Stimulated activated CD8-positive, alpha-beta memory T cell treated with anti-CD3 and anti-CD28 coated beads, Interleukin-7, amount 100 ng/mL, for 1 hour (primary cell): ENCODE measurements around the gene PYGM.
"Not testable (repeated sequence)": the region's sequence is repeated elsewhere in the genome, so short reads cannot be mapped to it uniquely, and the experiment has no call there.

Experiments used
- DNase-seq, 2 donors: peaks; one replicate each; pipeline ENCODE4 v3.0.0-alpha.2; 2020; ENCODE audit warnings: low read depth in 2 of 2

Gene PYGM

DNA sequence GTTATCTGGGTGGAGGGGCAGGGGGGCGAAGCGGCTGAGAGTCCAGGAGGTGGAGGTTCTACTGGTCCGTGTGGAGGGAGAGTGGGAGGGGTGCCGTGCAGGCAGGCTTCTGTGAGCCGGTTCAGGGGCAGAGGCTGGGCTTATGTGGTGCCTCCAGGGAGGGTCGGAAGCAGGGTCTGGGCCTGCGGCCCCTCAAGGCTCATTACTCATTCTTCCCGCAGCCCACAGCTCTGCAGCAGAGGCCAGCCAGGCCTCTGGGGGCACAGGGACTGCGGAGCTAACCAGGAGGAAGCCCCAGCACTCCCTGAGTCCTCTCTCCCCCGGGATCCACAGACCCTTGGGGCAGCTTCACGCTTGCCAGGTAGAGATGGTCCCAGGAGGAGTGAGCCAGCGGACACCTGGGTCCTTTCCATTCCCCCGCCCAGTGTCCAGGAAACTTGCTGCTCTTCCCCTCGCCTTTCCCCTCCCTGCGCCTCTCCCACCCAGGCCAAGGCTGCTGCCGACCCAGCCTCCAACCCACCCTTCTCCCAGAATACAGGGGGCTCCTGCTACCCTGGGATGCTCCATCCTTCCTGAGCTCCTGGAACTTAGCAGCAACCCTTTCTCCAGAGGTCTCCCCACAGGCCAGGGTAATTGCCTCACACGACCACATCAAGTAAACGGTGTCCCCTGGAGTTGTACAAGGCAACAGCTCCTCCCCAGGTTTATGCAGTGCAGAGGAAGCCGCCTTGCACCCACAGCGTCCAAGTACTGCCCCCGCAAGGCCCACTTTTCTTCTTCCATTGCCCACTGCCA is 43.1 kb downstream of the PYGM start:
- no peak for DNase-seq

- no peak for DNase-seq
Measured at GRCh38 chr11:64715756-64716472, 43.9 kb downstream of the PYGM start.

GRCh38 chr11:64715110-64715509 is 44.7 kb downstream of the PYGM start:
- DNase-seq: no peak

- no peak for DNase-seq
Measured at GRCh38 chr11:64714666-64715065, 45.1 kb downstream of the PYGM start.

- DNase-seq: no peak
Measured at GRCh38 chr11:64713781-64714363, 45.9 kb downstream of the PYGM start.

GRCh38 chr11:64713016-64713707 is 46.6 kb downstream of the PYGM start:
- no peak for DNase-seq

- no peak for DNase-seq
Measured at GRCh38 chr11:64712430-64713015, 47.3 kb downstream of the PYGM start.

DNA sequence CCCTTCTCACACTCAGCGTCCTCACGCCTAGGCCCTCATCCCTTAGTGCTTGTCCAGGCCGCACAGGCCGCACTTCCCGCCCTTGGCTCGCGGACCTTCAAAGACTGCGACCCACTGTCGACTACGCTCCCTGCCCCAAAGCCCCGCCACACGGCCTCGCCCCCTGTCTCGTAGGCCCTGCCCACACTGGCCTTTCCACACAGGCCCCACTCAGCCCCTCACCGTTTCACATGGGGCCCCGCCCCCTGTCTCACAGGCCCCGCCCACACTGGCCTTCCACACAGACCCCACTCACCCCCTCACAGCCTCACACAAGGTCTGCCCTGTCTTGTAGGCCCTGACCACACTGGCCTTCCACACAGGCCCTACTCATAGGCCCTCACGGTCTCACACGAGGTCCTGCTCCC is 47.8 kb downstream of the PYGM start:
- no peak for DNase-seq

GRCh38 chr11:64711138-64711955 is 48.4 kb downstream of the PYGM start:
- no peak for DNase-seq

DNA sequence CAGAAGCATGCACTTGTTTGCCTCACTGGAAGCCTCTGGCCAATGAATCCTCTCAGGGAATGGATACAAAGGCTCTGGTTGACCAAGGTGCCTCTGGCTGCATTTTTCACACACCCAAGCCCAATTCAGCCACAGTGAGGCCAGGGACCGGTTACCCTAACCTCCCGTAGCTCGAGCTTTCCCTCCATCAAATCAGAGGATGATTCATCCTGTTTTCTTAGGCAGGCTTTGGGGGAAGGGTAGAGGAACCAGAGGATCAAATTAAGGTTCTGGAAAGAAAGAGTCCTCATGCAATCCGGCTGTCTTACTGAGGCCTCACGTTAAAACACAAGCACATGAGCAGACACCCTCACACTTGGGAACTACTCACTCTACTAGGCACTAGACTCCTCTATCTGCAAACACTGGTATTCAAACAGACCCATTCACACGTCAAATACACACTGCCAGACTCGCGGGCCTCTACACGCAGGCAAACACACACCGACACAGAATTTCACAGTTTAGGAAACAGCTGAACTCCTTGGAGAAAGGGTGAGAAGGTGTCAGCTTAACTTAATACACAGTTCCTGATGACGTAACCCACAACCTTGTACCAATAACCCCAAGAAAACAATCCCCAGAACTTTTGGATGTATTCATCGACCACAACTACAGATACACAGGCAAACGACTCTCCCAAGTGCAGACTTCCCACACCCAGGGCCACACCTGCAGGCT is 49.2 kb downstream of the PYGM start:
- DNase-seq: no peak

GRCh38 chr11:64705501-64705900 is 54.3 kb downstream of the PYGM start:
- DNase-seq: no peak

- DNase-seq: no peak
Measured at GRCh38 chr11:64703048-64703447, 56.7 kb downstream of the PYGM start.

DNA sequence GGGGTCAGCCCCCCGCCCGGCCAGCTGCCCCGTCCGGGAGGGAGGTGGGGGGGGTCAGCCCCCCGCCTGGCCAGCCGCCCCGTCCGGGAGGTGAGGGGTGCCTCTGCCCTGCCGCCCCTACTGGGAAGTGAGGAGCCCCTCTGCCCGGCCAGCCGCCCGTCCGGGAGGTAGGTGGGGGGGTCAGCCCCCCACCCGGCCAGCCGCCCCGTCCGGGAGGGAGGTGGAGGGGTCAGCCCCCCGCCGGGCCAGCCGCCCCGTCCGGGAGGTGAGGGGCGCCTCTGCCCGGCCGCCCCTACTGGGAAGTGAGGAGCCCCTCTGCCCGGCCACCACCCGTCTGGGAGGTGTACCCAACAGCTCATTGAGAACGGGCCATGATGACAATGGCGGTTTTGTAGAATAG is 57.8 kb downstream of the PYGM start:
- not testable (repeated sequence) for DNase-seq

DNA sequence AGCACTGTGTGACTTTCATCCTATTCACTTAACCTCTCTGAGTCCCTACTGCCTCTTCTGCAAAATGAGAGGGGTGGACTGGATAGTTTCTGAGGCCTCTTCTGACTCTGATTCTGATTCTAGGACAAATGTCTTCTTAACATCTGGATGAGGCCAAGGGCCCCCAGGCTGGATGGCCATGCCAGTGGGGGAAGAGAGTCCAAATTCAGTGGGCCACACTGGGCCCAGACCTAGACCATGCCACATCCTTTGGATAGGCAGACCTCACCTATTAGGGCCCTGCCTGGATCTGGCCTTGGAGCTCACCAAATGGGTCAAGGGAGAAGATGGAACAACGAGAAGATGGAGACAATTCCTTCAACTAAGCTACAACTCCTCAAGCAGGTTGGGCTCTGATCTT is 61.3 kb downstream of the PYGM start:
- DNase-seq: no peak

DNA sequence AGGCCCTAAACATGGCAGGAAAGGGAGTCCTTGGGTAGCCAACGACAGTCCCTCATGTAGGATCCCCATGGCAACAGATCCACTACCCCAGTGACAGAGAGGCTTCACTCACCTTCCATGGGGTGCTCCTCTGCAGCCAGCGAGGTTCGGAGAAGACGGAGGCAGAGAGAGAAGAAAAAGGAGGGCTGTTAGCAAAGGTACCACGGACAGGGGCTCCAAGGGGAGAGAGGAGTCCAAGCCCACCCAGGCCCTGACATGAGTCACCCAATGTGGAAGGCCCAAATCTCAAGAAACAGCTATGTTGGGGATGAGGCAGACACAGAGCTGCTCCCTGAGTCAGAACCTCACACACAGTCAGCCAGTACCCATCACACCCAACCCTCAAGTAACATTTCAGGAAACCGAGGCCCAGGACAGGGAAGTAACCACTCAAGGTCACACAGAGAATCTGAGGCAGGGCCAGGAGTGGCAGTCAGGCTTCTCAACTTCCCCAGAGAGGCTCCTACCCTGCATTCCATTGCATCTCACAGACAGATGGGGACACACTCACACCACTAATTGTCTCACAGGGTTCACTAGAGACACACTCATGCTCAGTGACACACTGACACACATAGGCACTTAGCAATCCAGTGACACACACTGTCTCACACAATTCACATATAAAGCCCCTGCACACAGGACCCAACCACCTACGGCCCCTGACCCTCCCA is 62.0 kb downstream of the PYGM start:
- no peak for DNase-seq
